GM15510 (cell line): ENCODE measurements around the gene P2RX5.
A peak's percentile ranks its signal among the peaks of the same experiment; 100 is the strongest.

Experiments used
- POLR2A ChIP-seq: IDR thresholded peaks from 3 replicates; pipeline ENCODE4 v1.6.1; 2011; ENCODE audit warnings: borderline replicate concordance; ENCODE audit not compliant: insufficient read length; ENCODE audit errors: extremely low read depth

P2RX5 gene, protein sequence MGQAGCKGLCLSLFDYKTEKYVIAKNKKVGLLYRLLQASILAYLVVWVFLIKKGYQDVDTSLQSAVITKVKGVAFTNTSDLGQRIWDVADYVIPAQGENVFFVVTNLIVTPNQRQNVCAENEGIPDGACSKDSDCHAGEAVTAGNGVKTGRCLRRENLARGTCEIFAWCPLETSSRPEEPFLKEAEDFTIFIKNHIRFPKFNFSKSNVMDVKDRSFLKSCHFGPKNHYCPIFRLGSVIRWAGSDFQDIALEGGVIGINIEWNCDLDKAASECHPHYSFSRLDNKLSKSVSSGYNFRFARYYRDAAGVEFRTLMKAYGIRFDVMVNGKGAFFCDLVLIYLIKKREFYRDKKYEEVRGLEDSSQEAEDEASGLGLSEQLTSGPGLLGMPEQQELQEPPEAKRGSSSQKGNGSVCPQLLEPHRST

DNA sequence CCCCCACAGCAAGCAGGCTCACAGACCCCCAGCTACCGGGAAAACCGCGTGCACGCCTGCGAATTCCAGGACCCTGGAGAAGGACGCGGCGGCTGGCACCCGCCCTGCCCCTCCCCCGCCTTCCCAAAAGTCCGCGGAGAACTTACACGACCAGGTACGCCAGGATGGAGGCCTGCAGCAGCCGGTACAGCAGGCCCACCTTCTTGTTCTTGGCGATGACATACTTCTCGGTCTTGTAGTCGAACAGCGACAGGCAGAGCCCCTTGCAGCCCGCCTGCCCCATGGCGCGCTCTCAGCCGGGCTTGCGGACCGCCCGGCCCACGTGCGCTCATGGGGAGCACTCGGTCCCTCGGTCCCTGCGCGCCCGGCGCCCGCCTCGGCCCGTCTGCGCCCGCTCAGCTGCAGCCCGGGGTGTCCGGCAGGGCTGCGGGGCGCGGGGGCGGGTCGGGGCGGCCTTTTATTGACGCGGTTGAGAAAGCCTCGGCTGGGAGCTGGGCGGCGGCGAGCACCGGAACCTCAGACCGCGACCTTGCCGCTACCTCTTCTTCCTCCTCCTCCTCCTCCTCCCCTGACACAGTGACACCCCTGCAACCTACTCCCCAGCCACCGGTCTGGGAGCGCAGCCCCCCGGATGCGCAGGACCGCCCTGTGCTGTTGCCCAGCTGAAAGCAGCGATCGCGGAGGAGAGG is at the start of gene P2RX5:
P2RX5 (minus strand) TSS at position 433 of the 689 bp plus-strand sequence; CDS start at position 283, 150 bp downstream.
- TF ChIP-seq POLR2A: peak; percentile 55

DNA sequence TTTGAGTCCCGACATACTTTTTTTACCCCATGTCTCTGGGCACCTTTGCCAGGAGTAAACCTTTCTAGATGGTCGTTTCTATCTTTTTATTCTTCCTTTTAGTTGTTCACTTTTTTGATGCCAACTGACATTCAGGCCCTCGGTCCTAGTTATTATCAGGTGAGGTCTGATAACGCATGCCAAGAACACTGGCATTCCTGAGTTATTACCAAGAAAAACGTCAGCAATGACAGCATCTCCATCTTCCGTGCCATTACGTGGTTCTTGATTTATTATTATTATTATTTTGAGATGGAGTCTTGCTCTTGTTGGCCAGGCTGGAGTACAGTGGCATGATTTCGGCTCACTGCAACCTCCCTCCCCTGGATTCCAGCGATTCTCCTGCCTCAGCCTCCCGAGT is 49.1 kb upstream of the P2RX5 start:
- TF ChIP-seq POLR2A: no peak

DNA sequence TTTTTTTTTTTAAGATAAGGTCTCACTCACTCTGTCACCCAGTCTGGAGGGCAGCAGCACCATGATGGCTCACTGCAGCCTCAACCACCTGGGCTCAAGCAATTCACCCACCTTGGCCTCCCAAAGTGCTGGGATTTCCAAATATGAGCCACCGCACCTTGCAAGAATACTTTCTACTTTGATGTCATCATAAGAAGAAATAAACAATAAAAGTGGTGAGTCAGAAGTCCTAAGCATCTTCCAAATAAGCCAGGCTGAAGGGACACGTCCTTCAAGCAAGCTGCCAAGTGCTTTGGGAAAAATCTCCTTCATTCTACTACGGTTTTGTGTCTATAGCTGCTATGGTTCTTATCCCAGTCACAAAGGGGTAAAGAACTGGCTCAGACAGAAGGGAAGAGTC is 48.1 kb upstream of the P2RX5 start:
- TF ChIP-seq POLR2A: no peak

DNA sequence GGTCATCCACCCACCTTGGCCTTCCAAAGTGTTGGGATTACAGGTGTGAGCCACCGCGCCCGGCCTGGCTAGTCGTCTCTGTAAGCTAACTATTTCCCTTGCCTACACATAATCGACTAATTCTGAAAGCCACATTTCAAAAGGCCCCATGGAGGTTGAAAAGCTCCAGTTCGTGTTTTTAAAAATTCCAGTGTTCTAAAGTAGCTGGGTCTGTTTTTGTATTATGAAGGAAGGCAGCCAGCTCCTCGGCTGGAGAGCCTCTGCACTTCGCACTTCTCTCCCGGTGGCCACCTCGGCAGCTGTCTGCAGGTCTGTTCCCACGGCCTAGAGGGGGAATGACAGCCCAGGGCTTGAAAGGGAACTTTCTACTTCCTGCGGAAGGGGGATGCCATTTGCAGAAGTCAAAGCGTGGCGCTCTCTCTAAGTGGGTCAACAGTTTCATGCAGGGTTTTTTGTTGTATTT is 44.7 kb upstream of the P2RX5 start:
- no peak for TF ChIP-seq POLR2A

DNA sequence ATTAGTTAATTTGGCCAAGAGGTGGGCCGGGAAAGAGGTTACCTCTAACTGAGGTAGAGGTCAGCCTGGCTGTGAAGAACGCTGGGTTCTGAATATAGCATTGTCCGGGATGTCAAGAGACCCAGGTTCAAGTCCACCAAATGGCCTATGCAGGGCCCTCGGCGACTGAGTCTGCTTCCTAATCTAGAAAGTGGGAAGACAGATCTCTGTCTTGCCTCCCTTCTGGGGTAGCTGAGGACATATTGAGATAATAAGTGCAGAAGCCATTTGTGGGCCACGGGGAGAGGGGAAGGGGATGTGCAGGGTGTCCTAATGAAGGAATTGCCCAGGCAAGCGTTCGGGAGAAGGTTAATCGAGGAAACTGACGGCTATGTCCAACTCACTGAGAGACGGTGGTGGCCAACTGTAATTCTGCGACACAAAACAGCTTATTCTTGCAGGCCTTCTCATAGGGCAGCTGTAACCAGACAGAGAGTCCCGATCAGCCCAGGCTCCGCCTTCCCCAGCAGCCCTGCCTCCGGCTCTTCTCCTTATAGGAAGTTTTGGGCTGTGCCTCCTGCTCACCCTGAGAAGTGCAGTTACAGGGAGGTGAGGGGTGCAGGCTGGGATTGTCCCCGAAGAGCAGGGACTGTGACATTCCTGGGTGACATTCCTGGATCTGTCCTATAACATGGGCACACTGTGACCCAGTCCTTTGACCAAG is 43.6 kb upstream of the P2RX5 start:
- TF ChIP-seq POLR2A: no peak

DNA sequence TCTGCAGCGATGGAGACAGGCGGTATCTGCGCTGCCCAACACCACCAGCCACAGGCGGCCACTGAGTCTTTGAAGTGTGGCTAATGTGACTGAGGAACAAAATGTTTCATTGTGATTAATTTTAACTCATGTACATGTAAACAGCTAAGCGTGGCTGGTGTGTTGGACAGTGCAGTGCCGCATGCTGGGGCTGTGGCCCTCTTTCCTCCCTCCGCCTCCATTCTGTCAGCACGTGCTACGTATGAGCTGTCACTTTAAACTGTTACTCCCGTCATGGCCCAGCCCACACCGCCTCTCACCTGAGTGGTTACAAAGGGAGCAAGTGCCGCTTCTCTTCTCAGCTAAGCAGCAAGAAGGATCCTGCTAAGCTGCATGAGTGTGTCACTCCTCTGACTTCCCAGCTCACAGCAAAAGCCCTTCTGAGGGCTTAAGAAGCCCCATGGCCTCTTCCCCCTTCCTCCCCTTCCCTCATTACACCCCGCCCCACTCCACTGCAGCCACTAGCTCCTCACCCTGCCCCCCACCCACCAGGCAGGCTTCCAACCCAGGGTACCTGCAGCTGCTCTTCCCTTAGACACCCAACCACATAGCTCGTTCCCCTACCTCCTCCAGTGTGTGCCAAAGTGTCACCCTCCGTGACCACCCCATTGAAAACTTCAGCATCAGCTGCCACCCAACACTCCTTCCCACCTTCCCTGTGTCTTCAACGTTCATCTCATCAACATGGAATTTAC is 42.8 kb upstream of the P2RX5 start:
- no peak for TF ChIP-seq POLR2A

DNA sequence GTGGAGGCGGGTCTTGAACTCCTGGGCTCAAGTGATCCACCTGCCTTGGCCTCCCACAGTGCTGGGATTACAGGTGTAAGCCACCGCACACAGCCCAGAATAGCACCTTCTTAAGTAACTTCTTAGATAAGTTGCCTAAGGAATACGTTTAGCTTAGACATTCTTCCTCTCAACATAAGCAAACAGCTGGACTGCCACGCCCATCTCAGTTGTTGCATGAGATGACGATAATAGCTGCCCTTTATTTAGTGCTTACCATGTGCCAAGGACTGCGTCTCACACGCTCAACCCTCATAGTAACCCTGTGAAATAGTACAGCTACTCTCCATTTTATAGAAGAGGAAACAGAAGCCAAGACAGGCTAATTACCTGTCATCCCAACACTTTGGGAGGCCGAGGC is 39.6 kb upstream of the P2RX5 start:
- TF ChIP-seq POLR2A: no peak

DNA sequence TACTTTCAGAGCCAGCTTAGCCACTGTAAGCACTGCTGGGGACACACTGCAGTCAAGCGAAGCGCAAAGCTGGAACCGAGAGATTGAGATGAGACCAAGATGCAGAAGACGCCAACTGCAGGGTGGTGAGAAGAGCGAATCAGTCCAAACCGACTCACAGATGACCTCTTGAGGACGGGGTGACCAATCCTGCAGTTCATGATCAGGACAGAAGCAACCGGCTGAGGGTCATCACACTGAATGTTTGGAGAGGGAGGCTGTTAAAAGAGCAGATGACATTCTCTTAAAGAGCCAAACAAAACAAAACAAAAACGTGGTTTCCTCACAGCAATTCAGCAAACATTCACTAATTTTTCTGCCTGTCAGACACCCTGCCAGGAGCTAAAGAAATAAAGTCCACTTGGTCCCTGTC is 36.3 kb upstream of the P2RX5 start:
- no peak for TF ChIP-seq POLR2A

DNA sequence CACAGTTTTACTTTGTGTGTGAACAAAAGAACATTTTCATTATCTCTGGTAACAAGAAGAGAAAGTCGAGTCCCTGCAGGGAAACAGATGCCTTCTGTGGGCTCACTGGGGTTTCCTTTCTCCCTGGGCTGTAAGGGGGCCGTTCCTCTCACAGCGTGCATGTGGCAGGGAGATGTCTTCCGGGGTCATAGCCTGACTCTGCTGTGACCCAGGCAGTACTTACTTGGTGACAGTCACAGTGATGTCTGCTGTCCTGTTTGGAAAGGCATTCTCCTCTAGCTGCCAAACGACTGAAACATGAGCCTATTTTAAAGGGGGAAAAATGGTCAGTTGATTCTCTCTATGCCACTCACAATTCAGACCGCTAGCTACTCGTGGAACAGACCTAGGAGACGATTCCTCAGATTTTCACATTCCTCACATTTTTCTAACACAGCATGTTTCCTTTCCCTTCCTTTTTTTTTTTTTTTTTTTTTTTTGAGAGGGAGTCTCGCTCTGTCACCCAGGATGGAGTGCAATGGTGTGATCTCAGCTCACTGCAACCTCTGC is 35.0 kb upstream of the P2RX5 start:
- TF ChIP-seq POLR2A: no peak

DNA sequence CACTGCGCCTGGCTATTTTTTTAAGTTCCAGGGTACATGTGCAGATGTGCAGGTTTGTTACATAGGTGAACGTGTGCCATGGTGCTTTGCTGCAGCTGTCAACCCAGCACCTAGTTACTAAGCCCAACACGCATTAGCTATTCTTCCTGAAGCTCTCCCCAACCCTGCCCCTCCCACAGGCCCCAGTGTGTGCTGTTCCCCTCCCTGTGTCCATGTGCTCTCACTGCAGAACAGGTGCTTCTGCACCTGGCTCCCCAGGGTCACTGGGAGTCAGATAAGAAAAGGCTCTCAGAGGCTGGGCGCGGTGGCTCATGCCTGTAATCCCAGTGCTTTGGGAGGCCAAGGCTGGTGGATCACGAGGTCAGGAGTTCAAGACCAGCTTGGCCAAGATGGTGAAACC is 33.9 kb upstream of the P2RX5 start:
- no peak for TF ChIP-seq POLR2A

DNA sequence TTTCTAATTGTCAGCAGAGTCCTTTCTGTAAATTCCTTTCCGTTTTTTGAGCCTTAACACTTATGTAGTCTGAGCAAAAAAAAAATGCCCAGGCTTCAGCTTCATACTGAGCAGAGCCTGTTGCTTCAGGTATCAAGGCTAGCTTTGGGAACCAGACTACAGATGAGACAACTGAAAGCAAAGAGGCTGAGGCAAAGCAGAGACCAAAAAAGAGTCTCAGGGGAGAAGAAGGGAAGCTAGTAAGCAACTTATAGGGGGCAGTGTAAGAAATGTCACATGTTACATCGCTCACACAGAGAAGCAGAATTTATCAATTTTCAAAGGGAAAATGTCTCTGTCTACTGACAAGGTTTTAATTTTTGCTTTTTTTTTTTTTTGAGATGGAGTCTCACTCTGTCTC is 31.1 kb upstream of the P2RX5 start:
- no peak for TF ChIP-seq POLR2A

DNA sequence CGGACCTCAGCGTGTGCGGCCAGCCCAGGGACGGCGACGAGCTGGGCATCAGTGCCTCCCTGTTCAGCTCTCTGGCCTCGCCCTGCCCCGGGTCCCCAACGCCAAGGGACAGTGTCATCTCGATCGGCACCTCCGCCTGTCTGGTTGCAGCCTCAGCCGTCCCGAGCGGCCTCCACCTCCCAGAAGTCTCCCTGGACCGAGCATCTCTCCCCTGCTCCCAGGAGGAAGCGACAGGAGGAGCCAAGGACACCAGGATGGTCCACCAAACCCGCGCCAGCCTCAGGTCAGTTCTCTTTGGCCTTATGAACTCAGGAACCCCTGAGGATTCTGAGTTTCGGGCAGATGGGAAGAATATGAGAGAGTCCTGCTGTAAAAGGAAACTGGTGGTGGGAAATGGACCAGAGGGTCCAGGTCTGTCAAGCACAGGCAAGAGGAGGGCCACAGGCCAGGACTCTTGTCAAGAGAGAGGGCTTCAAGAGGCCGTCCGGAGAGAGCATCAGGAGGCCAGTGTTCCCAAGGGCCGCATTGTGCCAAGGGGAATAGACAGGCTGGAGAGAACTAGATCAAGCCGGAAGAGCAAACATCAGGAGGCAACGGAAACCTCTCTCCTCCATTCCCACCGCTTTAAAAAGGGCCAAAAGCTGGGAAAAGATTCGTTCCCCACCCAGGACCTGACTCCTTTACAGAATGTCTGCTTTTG is 28.6 kb upstream of the P2RX5 start:
- TF ChIP-seq POLR2A: no peak

DNA sequence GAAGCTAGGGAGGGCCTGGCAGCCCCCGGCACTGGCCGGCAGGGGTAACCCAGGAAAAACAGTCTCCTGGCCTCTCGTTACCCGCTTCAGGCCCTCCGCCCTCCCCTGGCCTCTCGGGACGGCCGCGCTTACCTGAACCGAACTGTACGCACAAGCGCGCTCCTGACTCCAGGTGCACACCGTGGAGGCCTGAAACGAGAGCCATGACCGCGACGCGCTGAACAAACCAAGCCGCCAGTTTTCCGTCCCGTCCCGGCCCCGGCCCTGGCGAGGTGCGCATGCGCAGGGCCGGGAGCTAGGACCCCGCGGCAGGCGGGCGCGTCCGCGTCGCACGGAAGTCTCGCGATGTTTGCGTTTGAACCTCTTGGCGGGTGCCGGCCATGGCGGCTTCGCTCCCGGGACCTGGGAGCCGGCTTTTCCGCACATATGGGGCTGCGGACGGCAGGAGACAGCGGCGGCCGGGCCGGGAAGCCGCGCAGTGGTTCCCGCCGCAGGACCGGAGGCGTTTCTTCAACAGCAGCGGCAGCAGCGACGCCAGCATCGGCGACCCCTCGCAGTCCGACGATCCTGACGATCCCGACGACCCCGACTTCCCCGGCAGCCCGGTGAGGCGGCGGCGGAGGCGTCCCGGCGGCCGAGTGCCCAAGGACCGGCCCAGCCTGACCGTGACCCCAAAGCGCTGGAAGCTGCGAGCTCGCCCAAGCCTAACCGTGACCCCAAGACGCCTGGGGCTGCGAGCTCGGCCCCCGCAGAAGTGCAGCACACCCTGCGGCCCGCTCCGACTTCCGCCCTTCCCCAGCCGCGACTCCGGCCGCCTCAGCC is 27.8 kb upstream of the P2RX5 start, which contains the start of gene HASPIN:
HASPIN (plus strand) TSS at position 348 of the 822 bp plus-strand sequence; CDS start at position 381, 33 bp downstream.
- peak; percentile 86 for TF ChIP-seq POLR2A
